Aorta (tissue), 5 donors: ENCODE results near the gene CPNE6. TPM values are rescaled to one million over a fixed set of nuclear protein-coding genes. Genes with fewer than 3 reads are reported as not detected.

ENCODE experiments used
- ATAC-seq: fragments of 200-7000 bp; cut with Tn5 transposase; one replicate; pipeline ENCODE4 v1.9.1; 2022; ENCODE audit warnings: moderate library complexity; ENCODE audit not compliant: low FRiP score
- DNase-seq, 2 donors: peaks; one replicate each; pipeline ENCODE4 v3.0.0-alpha.2; 2020
- H3K27ac ChIP-seq, 2 donors: one replicate each; pipeline ENCODE4 v1.5.1; 2013; ENCODE audit warnings: low read length in 2 of 2, mild to moderate bottlenecking in 2 of 2, moderate library complexity in 2 of 2, control low read depth in 1 of 2, inconsistent platforms in 1 of 2, low read depth in 1 of 2
- H3K27me3 ChIP-seq, 2 donors: one replicate each; pipeline ENCODE4 v1.6.1; 2013; ENCODE audit warnings: control low read depth in 1 of 2, low read length in 1 of 2, mild to moderate bottlenecking in 1 of 2, moderate library complexity in 1 of 2; ENCODE audit not compliant: insufficient read depth in 2 of 2, control insufficient read depth in 1 of 2
- H3K36me3 ChIP-seq, 2 donors: one replicate each; pipeline ENCODE4 v1.6.1; 2013; ENCODE audit warnings: control low read depth in 1 of 2, low read length in 1 of 2, mild to moderate bottlenecking in 1 of 2; ENCODE audit not compliant: insufficient read depth in 2 of 2, control insufficient read depth in 1 of 2
- H3K4me1 ChIP-seq, 2 donors: one replicate each; pipeline ENCODE4 v1.6.1; 2013; ENCODE audit warnings: low read length in 2 of 2, control low read depth in 1 of 2, mild to moderate bottlenecking in 1 of 2, moderate library complexity in 1 of 2; ENCODE audit not compliant: insufficient read depth in 2 of 2, control insufficient read depth in 1 of 2
- H3K4me3 ChIP-seq, 2 donors: one replicate each; pipeline ENCODE4 v1.5.1; 2013; ENCODE audit warnings: low read length in 2 of 2, control low read depth in 1 of 2, mild to moderate bottlenecking in 1 of 2
- H3K9me3 ChIP-seq: one replicate; pipeline ENCODE4 v1.6.1; 2013; ENCODE audit warnings: mild to moderate bottlenecking, low read length; ENCODE audit not compliant: control insufficient read depth
- WGBS, 2 donors: extraction: QIAGEN DNeasy Blood & Tissue Kit; methylation state at CpG; one replicate each; pipeline ENCODE4 v1.1.7; 2013; 5-methylcytosine and 5-hydroxymethylcytosine counted together
- intact Hi-C, 2 donors: fragments of 100-400 bp; cut with DNase I; formaldehyde crosslinking; loops; one replicate each; pipeline versions ENCODE4 v1.14.2 to v1.15.0; 2022
- polyA plus RNA-seq, 2 donors: library from polyadenylated mRNA; stranded (reverse); fragments of 200-250 nt; gene quantifications; one replicate each; pipeline ENCODE4 v1.2.3, GENCODE V29; 2013
- total RNA-seq, 2 donors: library from RNA; stranded (reverse); fragmentation: NEBNext Ultra II Directional; extraction: Animal tissue kit (Norgen Biotek cat#: 25700); gene quantifications; one replicate each; pipeline ENCODE4 v1.2.1, GENCODE V29; 2021
- donor health status: healthy with polysubstance abuse.
- donor health status: Bipolar disorder and iron deficiency.
- donor health status: DM: no; HTN: no; CAD: no.
- donor health status: DM: no; HTN: no; CAD: no.
- donor health status: DM: yes; HTN: yes; CAD: no.

CPNE6 gene
- total and polyA plus RNA-seq, 4 donors: 0.03 to 0.99 (median 0.48) TPM

DNA sequence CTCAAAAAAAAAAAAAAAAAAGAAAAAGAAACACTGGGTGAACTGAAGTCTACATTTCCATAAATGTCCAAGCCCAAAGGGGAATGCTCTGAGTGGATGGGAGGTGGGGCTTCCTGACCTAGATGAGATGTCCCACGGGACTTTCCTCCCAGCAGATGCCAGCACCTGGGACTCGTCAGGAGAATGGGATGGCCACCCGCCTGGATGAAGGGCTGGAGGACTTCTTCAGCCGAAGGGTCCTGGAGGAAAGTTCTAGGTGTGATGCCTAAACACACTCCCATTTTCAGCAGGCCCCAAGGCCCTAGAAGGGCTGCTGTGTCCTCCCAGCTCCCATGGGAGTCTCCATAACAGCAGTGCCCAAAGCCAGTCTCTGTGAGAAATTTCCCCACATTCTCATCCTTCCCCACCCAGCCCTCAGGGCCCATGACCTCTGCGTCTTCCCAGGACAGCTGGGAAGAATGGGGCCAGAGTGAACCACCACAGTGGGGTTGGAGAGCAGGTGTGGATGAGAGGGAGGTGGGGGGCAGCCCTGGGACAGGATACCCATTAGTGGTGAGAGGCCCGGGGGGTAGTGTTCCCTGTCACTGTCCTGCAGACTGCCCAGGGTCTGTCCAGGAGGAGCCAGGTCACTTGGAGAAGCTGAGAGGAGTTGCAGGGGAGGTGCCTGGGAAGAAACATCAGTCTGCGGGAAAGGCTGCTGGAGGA, 7.1 kb upstream of the CPNE6 start:
- intact Hi-C loops: no loop called here
- no peaks in the 10 kb centered on the region for H3K4me1 ChIP-seq
- ATAC-seq (no peak), DNase-seq (peak in 1 of 2 donors; percentile 37)
- no peaks in the 10 kb centered on the region for H3K27me3 ChIP-seq
- no peaks in the 10 kb centered on the region for H3K9me3 ChIP-seq
- no peak overlapping the region for H3K4me3 ChIP-seq
- no peaks in the 10 kb centered on the region for H3K36me3 ChIP-seq
- WGBS, 2 donors: 89 to 91% methylated on average over 7 of the region's 7 CpGs
- H3K27ac ChIP-seq: no peak overlapping the region

DNA sequence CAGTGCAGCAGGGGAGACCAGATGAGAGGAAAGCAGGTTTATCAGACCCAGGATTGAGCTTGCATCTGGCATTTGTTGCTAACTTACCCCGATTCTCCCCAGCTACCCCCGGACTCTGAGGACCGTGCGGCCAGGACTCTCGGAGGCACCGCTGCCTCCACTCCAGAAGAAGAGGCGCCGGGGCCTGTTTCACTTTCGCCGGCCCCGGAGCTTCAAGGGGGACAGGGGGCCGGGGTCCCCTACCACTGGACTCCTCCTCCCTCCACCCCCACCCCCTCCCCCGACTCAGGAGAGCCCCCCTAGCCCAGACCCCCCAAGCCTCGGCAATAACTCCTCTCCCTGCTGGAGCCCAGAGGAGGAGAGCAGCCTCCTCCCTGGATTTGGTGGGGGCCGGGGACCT, 6.5 kb upstream of the CPNE6 start:
- Histone ChIP-seq H3K9me3 (no peaks in the 10 kb centered on the region), H3K36me3 (no peaks in the 10 kb centered on the region), H3K4me1 (no peaks in the 10 kb centered on the region), H3K27me3 (no peaks in the 10 kb centered on the region), H3K4me3 (no peak overlapping the region), H3K27ac (no peak overlapping the region)
- 90 to 93% methylated on average over 13 to 15 of the region's 15 CpGs for WGBS, 2 donors
- intact Hi-C loops: no loop called here
- no peak for ATAC-seq
- DNase-seq: no peak

DNA sequence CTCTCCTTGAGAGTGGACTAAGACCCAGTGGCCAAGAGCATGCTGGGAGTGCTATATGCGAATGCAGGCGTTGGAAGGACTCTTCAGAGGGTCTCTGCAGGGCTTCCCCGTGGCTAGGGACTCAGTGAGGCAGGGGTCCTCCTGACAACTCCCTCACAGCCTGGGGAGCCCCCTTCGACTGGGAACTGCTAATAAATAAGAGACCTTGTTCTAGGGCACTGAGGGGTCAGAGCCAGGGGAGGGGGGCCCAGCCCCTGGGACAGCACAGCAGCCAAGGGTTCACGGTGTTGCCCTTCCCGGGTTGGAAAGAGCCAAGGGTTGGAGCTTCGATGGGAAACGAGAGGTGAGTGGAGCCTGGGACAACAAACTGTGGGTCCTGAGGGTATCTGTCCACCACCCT, 6.0 kb upstream of the CPNE6 start:
- no peaks in the 10 kb centered on the region for H3K9me3 ChIP-seq
- no peak overlapping the region for H3K4me3 ChIP-seq
- no peaks in the 10 kb centered on the region for H3K36me3 ChIP-seq
- intact Hi-C loops: no loop called here
- H3K27ac ChIP-seq: no peak overlapping the region
- no peaks in the 10 kb centered on the region for H3K27me3 ChIP-seq
- ATAC-seq (no peak), DNase-seq (peak in 1 of 2 donors; percentile 42)
- H3K4me1 ChIP-seq: no peaks in the 10 kb centered on the region
- WGBS, 2 donors: 76 to 79% methylated on average over 8 of the region's 8 CpGs

DNA sequence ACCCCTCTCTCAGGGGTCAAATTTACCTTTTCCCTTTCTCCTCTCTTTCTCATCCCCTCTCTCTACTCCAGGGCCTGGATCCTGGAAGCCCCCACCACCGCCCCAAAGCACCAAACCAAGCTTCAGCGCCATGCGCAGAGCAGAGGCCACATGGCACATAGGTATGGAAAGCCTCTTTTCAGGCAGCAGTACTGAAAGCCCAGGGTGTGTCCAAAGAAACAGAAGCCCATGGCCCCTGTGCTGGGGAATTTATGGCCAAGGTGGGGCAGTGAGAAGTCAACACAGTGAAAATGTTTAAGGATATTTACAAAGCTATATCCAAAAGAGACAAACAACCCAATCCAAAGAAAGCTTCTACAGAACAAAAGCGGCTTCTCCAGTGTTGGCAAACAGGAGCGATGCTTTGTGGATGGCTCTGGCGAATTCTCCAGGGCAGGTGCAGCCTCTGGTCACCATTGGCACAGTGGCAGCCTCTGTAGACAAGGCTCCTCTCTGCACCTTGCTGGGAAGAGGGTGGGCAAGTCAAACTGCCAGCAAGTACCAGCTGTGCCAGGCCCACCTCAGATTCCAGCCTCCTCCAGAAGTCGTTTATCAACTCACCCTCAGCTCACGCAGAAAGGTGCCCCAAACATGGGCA, 4.7 kb upstream of the CPNE6 start:
- H3K27ac ChIP-seq: no peak overlapping the region
- no peaks in the 10 kb centered on the region for H3K27me3 ChIP-seq
- H3K4me1 ChIP-seq: no peaks in the 10 kb centered on the region
- whole genome bisulfite sequencing, 2 donors: 91 to 94% methylated on average over 8 of the region's 8 CpGs
- no peaks in the 10 kb centered on the region for H3K36me3 ChIP-seq
- intact Hi-C loops: no loop called here
- ATAC-seq: no peak
- no peaks in the 10 kb centered on the region for H3K9me3 ChIP-seq
- DNase-seq: peak in 1 of 2 donors; percentile 55
- H3K4me3 ChIP-seq: no peak overlapping the region

- H3K36me3 ChIP-seq: no peaks in the 10 kb centered on the region
- WGBS, 2 donors: 77 to 81% methylated on average over 12 of the region's 12 CpGs
Observed at GRCh38 chr14:24067133-24068082, 4.0 kb upstream of the CPNE6 start.

DNA sequence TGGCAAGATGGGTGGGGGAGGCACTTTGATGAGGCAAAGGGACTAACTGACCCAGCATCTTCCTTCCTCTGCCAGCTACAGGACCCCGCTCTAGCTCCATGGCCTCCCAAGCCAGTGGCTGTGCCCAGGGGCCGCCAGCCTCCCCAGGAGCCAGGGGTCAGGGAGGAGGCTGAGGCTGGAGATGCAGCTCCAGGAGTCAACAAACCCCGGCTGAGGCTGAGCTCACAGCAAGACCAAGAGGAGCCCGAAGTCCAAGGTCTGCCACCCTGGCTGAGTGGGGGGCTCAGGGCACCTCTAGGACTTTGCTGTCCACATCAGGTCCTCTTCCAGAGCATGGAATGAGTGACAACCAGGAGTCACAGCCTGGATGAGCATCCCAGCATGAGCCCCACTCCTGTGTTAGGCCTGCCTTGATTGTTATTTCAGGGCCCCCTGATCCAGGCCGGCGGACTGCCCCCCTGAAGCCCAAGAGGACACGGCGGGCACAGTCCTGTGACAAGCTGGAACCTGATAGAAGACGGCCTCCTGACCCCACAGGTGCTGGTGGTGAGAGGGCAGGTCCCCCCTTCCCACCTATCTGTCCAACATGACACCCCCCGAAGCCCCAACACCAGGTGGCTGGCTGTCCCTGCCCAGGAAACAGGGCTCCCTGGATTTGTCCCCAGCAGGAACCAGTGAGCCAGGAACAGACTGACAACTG, 2.5 kb upstream of the CPNE6 start:
- Histone ChIP-seq H3K4me3 (no peak overlapping the region), H3K27ac (no peak overlapping the region), H3K36me3 (no peaks in the 10 kb centered on the region), H3K27me3 (no peaks in the 10 kb centered on the region), H3K9me3 (no peaks in the 10 kb centered on the region), H3K4me1 (no peaks in the 10 kb centered on the region)
- 90% methylated on average over 9 to 10 of the region's 10 CpGs for WGBS, 2 donors
- DNase-seq (peak in 1 of 2 donors; percentile 52), ATAC-seq (no peak)
- intact Hi-C loops: no loop called here

More at GRCh38 chr14:24067133-24068082, 4.0 kb upstream of the CPNE6 start:
- no peaks in the 10 kb centered on the region for H3K27me3 ChIP-seq
- ATAC-seq: no peak
- no peak overlapping the region for H3K27ac ChIP-seq
- no peaks in the 10 kb centered on the region for H3K4me1 ChIP-seq
- intact Hi-C loops: no loop called here
- H3K4me3 ChIP-seq: no peak overlapping the region
- peak in 1 of 2 donors; percentile 48 for DNase-seq
- H3K9me3 ChIP-seq: no peaks in the 10 kb centered on the region

GRCh38 chr14:24069411-24069735, 2.0 kb upstream of the CPNE6 start:
- H3K27me3 ChIP-seq: no peaks in the 10 kb centered on the region
- H3K27ac ChIP-seq: no peak overlapping the region
- intact Hi-C loops: no loop called here
- H3K4me3 ChIP-seq: no peak overlapping the region
- no peak for ATAC-seq
- no peaks in the 10 kb centered on the region for H3K36me3 ChIP-seq
- H3K9me3 ChIP-seq: no peaks in the 10 kb centered on the region
- DNase-seq: no peak
- 85 to 88% methylated on average over 6 of the region's 6 CpGs for WGBS, 2 donors
- H3K4me1 ChIP-seq: no peaks in the 10 kb centered on the region

DNA sequence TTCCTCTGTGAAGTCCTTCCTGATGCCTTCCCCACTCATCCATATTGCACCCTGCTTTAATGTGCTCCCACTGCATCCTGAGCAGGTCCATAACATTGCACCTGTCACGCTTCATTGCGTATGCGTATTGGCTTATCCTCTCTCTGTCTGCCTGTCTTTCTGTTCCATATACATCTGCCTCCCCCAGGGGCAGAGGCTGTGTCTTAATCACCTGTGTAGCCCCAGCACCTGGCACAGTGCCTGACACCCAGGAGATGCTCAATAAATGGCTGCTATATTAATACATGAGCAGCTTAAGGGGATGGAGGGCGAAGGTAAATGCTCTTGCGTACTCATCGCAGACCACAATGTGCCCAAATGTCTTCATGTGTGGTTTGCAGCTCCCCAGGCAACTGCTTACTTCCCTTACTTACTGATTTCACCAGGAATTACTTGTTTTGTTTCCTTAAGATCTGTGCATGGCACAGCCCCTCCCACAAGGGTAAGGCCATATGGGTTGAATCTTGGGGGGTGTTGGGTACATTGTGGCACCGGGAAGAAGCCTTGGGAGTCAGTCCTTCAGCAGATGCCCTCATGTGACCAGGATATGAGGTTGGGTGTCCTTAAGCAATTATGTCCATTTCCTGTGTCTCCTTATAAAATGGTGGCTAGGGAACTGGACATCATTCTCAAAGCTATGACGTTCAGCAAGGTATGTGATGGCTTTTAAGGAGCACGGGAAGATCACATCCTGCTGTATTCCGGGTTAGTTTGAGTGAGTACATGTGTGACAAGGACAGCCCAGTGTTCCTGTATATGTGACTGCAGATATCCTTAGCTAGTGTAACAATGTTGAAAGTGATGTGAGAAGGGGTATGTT, 848 bp upstream of the CPNE6 start:
- no peaks in the 10 kb centered on the region for H3K27me3 ChIP-seq
- DNase-seq (peak in 1 of 2 donors; percentile 48), ATAC-seq (no peak)
- H3K27ac ChIP-seq: no peak overlapping the region
- intact Hi-C loops: no loop called here
- H3K4me3 ChIP-seq: no peak overlapping the region
- 89 to 90% methylated on average over 10 of the region's 10 CpGs for WGBS, 2 donors
- no peaks in the 10 kb centered on the region for H3K4me1 ChIP-seq
- no peaks in the 10 kb centered on the region for H3K36me3 ChIP-seq
- no peaks in the 10 kb centered on the region for H3K9me3 ChIP-seq
